Epithelial cell of prostate (primary cell): ENCODE measurements around the gene ANKRD39.

Experiments used
- DNase-seq: peaks from one replicate; pipeline ENCODE4 v3.0.0-alpha.2; 2011; ENCODE audit warnings: low read depth, low spot score
- H3K27ac ChIP-seq: fragments of 450-650 bp; 2 replicates; pipeline ENCODE4 v1.5.1; 2017; ENCODE audit warnings: mild to moderate bottlenecking

ANKRD39 gene

GRCh38 chr2:96798733-96799622 is 58.8 kb downstream of the ANKRD39 start:
- no peak for DNase-seq
- no peak overlapping the region for H3K27ac ChIP-seq
